Measurements from ENCODE around the gene PRKN.

Gene PRKN

DNA sequence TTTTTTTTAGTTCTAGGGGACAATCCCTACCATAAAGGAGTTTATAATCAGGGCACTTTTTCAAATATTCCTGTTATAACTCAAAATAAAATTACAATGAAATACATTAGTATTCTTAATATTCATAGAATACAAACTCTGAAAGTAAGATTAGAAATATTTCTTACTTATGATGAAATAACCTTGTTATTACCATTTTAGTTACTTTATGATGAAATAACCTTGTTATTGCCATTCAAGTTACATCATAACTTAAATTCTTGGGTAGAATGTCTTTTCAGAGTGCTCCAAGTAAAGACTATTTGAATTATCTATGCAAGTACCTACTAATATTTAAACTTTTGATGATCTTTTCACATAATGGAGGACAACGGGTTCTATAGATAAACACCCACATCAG is 43.4 kb upstream of the PRKN start:
- Histone ChIP-seq H3K9me3 (ENCODE audit: control insufficient read depth, low read length) (peaks cover 3% of the 10 kb centered on the region), H3K14ac (ENCODE audit: low read length in 2 of 2) (no peak overlapping the region), H2BK120ac (ENCODE audit: low read depth, low read length) (no peak overlapping the region), H3K9ac (ENCODE audit: low read length) (no peak overlapping the region), H2BK5ac (ENCODE audit: low read depth, low read length, poor library complexity, severe bottlenecking) (no peak overlapping the region), H3K27me3 (ENCODE audit: control insufficient read depth in 1 of 2, insufficient read depth in 1 of 2, low read length in 2 of 2) (no peaks in the 10 kb centered on the region), H2AFZ (ENCODE audit: low read depth, low read length) (no peak overlapping the region), H3K4me3 (ENCODE audit: insufficient read depth in 1 of 2, low read depth in 1 of 2, low read length in 2 of 2) (no peak overlapping the region), H3K79me1 (replicated peaks; ENCODE audit: low read length, poor library complexity, severe bottlenecking) (no peaks in the 10 kb centered on the region), H2AK5ac (ENCODE audit: low read length, severe bottlenecking) (no peak overlapping the region), H3K27ac (ENCODE audit: low read length, poor library complexity, severe bottlenecking) (no peak overlapping the region), H3K4me2 (ENCODE audit: low read length, poor library complexity, severe bottlenecking) (no peak overlapping the region), H4K8ac (ENCODE audit: low read length) (no peak overlapping the region), H2BK15ac (ENCODE audit: low read depth, poor library complexity, severe bottlenecking) (no peak overlapping the region), H3K18ac (ENCODE audit: low read depth in 1 of 2, low read length in 2 of 2) (no peak overlapping the region), H3K36me3 (ENCODE audit: control insufficient read depth in 1 of 2, insufficient read depth in 2 of 2, low read depth in 1 of 2, low read length in 2 of 2) (no peaks in the 10 kb centered on the region), H3K4ac (ENCODE audit: low read depth in 1 of 2, low read length in 2 of 2) (no peak overlapping the region), H4K91ac (ENCODE audit: low read length) (no peak overlapping the region), H2BK12ac (ENCODE audit: low read length in 2 of 2) (no peak overlapping the region), H3K23ac (ENCODE audit: low read length in 2 of 2) (no peak overlapping the region), H3K4me1 (ENCODE audit: control insufficient read depth, insufficient read depth, low read depth, low read length) (no peaks in the 10 kb centered on the region)
- no CpG with 5 or more reads among the region's 1 CpG for WGBS
- DNase-seq: no peak

DNA sequence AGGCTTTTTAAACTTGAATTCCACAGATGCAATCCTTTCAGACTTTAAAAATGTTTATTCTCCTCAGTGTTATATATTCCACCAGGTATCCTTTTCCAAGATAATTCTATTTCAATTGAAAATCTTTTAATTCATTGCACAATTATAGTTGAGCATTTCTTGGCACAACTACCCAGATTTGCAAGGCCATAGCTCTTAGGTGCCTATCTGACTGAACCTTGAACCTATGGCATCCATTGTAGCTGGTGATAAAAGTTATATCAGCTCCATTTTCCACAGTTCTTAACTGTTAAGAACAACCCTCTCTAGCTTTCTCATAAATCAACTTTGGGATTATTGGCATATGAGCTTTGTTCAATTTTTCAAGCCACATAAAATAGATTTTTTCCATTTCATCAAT is 42.6 kb upstream of the PRKN start:
- Histone ChIP-seq H2BK15ac (ENCODE audit: low read depth, poor library complexity, severe bottlenecking) (no peak overlapping the region), H3K79me1 (replicated peaks; ENCODE audit: low read length, poor library complexity, severe bottlenecking) (no peaks in the 10 kb centered on the region), H2AFZ (ENCODE audit: low read depth, low read length) (no peak overlapping the region), H3K36me3 (ENCODE audit: control insufficient read depth in 1 of 2, insufficient read depth in 2 of 2, low read depth in 1 of 2, low read length in 2 of 2) (no peaks in the 10 kb centered on the region), H3K4me3 (ENCODE audit: insufficient read depth in 1 of 2, low read depth in 1 of 2, low read length in 2 of 2) (no peak overlapping the region), H2BK12ac (ENCODE audit: low read length in 2 of 2) (no peak overlapping the region), H3K9ac (ENCODE audit: low read length) (no peak overlapping the region), H4K91ac (ENCODE audit: low read length) (no peak overlapping the region), H2BK5ac (ENCODE audit: low read depth, low read length, poor library complexity, severe bottlenecking) (no peak overlapping the region), H3K14ac (ENCODE audit: low read length in 2 of 2) (no peak overlapping the region), H3K4ac (ENCODE audit: low read depth in 1 of 2, low read length in 2 of 2) (no peak overlapping the region), H3K4me2 (ENCODE audit: low read length, poor library complexity, severe bottlenecking) (no peak overlapping the region), H2BK120ac (ENCODE audit: low read depth, low read length) (no peak overlapping the region), H3K18ac (ENCODE audit: low read depth in 1 of 2, low read length in 2 of 2) (no peak overlapping the region), H3K27me3 (ENCODE audit: control insufficient read depth in 1 of 2, insufficient read depth in 1 of 2, low read length in 2 of 2) (no peaks in the 10 kb centered on the region), H3K23ac (ENCODE audit: low read length in 2 of 2) (no peak overlapping the region), H3K4me1 (ENCODE audit: control insufficient read depth, insufficient read depth, low read depth, low read length) (no peaks in the 10 kb centered on the region), H4K8ac (ENCODE audit: low read length) (no peak overlapping the region), H2AK5ac (ENCODE audit: low read length, severe bottlenecking) (no peak overlapping the region), H3K27ac (ENCODE audit: low read length, poor library complexity, severe bottlenecking) (no peak overlapping the region), H3K9me3 (ENCODE audit: control insufficient read depth, low read length) (peaks cover 3% of the 10 kb centered on the region)
- no peak for DNase-seq

DNA sequence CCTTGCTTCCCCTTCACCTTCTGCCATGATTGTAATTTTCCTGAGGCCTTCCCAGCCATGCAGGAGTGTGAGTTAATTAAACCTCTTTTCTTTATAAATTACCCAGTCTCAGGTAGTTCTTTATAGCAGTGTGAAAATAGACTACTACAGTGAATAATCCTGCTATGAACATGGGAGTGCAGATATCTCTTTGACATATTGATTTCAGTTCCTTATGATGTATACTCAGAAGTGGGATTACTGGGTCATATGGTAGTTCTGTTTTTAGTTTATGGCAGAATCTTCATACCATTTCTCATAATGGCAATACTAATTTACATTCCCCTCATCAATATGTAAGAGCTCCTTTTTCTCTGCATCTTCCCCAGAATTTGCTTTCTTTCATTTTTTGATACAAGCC is 26.2 kb upstream of the PRKN start:
- Histone ChIP-seq H3K18ac (ENCODE audit: low read depth in 1 of 2, low read length in 2 of 2) (no peak overlapping the region), H3K9ac (ENCODE audit: low read length) (no peak overlapping the region), H2BK12ac (ENCODE audit: low read length in 2 of 2) (no peak overlapping the region), H3K27ac (ENCODE audit: low read length, poor library complexity, severe bottlenecking) (no peak overlapping the region), H3K79me1 (replicated peaks; ENCODE audit: low read length, poor library complexity, severe bottlenecking) (no peaks in the 10 kb centered on the region), H2BK5ac (ENCODE audit: low read depth, low read length, poor library complexity, severe bottlenecking) (no peak overlapping the region), H3K36me3 (ENCODE audit: control insufficient read depth in 1 of 2, insufficient read depth in 2 of 2, low read depth in 1 of 2, low read length in 2 of 2) (no peaks in the 10 kb centered on the region), H2AFZ (ENCODE audit: low read depth, low read length) (no peak overlapping the region), H3K4me3 (ENCODE audit: insufficient read depth in 1 of 2, low read depth in 1 of 2, low read length in 2 of 2) (no peak overlapping the region), H3K14ac (ENCODE audit: low read length in 2 of 2) (no peak overlapping the region), H3K4me2 (ENCODE audit: low read length, poor library complexity, severe bottlenecking) (no peak overlapping the region), H4K8ac (ENCODE audit: low read length) (no peak overlapping the region), H3K27me3 (ENCODE audit: control insufficient read depth in 1 of 2, insufficient read depth in 1 of 2, low read length in 2 of 2) (no peaks in the 10 kb centered on the region), H4K91ac (ENCODE audit: low read length) (no peak overlapping the region), H3K4me1 (ENCODE audit: control insufficient read depth, insufficient read depth, low read depth, low read length) (no peaks in the 10 kb centered on the region), H3K4ac (ENCODE audit: low read depth in 1 of 2, low read length in 2 of 2) (no peak overlapping the region), H3K23ac (ENCODE audit: low read length in 2 of 2) (no peak overlapping the region), H2BK120ac (ENCODE audit: low read depth, low read length) (no peak overlapping the region), H2BK15ac (ENCODE audit: low read depth, poor library complexity, severe bottlenecking) (no peak overlapping the region), H2AK5ac (ENCODE audit: low read length, severe bottlenecking) (no peak overlapping the region), H3K9me3 (ENCODE audit: control insufficient read depth, low read length) (peaks cover 2% of the 10 kb centered on the region)
- no peak for DNase-seq

GRCh38 chr6:162751211-162751859 is 23.8 kb upstream of the PRKN start:
- Histone ChIP-seq H2AK5ac (ENCODE audit: low read length, severe bottlenecking) (no peak overlapping the region), H3K9me3 (ENCODE audit: control insufficient read depth, low read length) (peaks cover 2% of the 10 kb centered on the region), H3K4me2 (ENCODE audit: low read length, poor library complexity, severe bottlenecking) (no peak overlapping the region), H2BK12ac (ENCODE audit: low read length in 2 of 2) (no peak overlapping the region), H4K8ac (ENCODE audit: low read length) (no peak overlapping the region), H3K14ac (ENCODE audit: low read length in 2 of 2) (no peak overlapping the region), H3K27me3 (ENCODE audit: control insufficient read depth in 1 of 2, insufficient read depth in 1 of 2, low read length in 2 of 2) (no peaks in the 10 kb centered on the region), H2BK120ac (ENCODE audit: low read depth, low read length) (no peak overlapping the region), H3K27ac (ENCODE audit: low read length, poor library complexity, severe bottlenecking) (no peak overlapping the region), H3K18ac (ENCODE audit: low read depth in 1 of 2, low read length in 2 of 2) (no peak overlapping the region), H3K79me1 (replicated peaks; ENCODE audit: low read length, poor library complexity, severe bottlenecking) (no peaks in the 10 kb centered on the region), H3K4me1 (ENCODE audit: control insufficient read depth, insufficient read depth, low read depth, low read length) (no peaks in the 10 kb centered on the region), H3K4ac (ENCODE audit: low read depth in 1 of 2, low read length in 2 of 2) (no peak overlapping the region), H3K36me3 (ENCODE audit: control insufficient read depth in 1 of 2, insufficient read depth in 2 of 2, low read depth in 1 of 2, low read length in 2 of 2) (no peaks in the 10 kb centered on the region), H2BK5ac (ENCODE audit: low read depth, low read length, poor library complexity, severe bottlenecking) (no peak overlapping the region), H2AFZ (ENCODE audit: low read depth, low read length) (no peak overlapping the region), H3K23ac (ENCODE audit: low read length in 2 of 2) (no peak overlapping the region), H2BK15ac (ENCODE audit: low read depth, poor library complexity, severe bottlenecking) (no peak overlapping the region), H3K9ac (ENCODE audit: low read length) (no peak overlapping the region), H4K91ac (ENCODE audit: low read length) (no peak overlapping the region), H3K4me3 (ENCODE audit: insufficient read depth in 1 of 2, low read depth in 1 of 2, low read length in 2 of 2) (no peak overlapping the region)
- DNase-seq: no peak
